ENCODE results near the gene PLD4. TPM values are rescaled to one million over a fixed set of nuclear protein-coding genes. Genes with fewer than 3 reads are reported as not detected.
"Not testable (repeated sequence)": the region's sequence is repeated elsewhere in the genome, so short reads cannot be mapped to it uniquely, and the experiment has no call there.

The PLD4 gene
- polyA plus RNA-seq, 10 donors = 3.6 to 8.7 (median 4.8) TPM

DNA sequence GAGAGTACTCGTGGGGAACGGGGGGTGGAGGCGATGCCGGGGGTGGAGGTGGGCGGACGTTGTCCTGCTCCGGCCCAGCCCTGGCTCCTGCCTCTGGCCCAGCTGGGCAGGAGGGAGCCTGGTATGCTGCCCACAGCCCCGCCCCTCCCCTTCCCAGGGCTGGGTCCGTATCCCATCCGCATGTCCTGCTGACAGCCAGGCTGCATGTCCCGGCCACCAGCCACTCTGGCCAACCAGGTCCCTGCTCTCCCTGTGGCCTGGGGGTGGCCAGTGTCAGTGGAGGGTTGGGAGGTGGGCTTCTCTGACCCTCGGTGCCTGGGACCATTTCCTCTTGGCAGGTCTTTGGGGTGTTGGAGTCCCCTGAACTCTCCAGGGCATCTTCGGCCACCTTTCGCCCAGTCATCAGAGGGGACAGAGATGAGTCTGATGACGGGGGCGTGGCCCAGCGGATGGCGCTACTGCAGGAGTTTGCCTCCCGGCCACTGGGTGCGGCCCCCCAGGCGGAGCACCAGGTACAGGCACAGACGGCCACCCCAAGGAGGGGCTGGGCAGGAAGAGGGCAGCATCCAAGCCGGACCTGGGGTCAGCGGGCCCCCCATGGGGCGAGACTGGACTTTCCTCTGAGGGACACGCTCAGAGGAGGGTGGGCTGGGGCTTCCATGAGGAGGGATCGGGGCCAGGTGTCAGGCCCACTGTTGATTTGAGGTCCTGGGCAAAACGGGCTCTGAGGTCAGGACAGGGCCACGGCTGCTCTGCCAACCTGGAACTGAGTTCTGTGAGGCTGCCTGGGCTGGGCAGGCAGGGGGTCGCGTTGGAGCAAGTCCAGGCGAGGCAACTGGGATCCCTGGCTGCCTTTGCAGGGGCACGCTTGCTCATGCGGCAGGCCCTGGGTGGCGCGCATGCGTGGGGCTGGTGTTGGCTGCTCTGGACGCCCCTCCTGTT, 39.4 kb upstream of the PLD4 start:
- DNase-seq = no peak

DNA sequence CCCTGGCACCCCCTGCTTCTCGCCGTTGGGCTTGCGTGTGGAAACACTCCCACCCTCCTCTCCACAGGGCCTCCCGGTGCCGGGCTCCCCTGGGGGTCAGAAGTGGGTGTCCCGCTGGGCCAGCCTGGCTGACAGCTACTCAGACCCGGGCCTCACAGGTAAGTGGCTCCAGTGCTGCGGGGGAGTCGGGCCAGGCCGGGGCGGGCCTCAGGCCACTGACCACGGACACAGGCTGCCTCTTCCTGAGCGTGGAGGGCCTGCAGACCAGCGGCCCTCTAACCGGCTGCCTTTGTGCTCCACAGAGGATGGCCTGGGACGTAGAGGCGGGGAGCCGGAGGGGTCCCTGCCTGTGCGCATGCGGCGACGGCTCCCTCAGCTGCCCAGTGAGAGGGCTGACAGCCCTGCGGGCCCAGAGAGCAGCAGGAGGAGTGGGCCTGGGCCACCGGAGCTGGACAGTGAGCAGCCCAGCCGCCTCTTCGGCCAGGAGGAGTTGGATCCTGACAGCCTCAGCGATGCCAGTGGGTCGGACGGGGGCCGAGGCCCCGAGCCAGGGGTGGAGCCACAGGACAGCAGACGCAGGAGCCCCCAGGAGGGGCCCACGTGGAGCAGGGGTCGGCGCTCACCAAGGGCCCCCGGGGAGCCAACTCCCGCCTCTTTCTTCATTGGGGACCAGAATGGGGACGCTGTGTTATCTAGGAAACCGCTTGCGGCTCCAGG, 38.5 kb upstream of the PLD4 start:
- no peak for DNase-seq

DNA sequence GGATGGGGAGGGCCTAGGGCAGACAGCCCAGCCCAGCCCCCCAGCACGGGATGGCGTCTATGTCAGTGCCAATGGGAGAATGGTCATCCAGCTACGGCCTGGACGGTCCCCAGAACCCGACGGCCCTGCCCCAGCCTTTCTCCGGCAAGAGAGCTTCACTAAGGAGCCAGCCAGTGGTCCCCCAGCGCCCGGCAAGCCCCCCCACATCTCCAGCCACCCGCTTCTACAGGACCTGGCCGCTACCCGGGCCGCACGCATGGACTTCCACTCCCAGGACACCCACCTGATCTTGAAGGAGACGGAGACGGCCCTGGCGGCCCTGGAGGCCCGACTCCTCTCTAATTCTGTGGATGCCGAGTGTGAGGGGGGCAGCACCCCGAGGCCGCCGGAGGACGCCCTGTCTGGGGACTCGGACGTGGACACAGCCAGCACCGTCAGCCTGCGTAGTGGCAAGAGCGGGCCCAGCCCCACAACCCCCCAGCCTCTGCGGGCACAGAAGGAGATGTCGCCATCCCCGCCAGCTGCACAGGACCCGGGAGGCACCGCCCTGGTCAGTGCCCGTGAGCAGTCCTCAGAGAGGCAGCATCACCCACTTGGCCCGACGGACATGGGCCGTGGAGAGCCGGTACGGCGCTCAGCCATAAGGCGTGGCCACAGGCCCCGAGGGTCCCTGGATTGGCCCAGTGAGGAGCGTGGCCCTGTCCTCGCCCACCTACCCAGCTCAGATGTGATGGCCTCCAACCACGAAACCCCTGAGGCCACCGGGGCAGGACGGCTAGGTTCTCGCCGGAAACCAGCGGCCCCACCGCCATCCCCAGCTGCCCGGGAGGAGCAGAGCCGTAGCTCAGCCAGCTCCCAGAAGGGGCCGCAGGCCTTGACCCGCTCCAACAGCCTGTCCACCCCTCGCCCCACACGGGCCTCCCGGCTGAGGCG, 37.7 kb upstream of the PLD4 start:
- DNase-seq = no peak

DNA sequence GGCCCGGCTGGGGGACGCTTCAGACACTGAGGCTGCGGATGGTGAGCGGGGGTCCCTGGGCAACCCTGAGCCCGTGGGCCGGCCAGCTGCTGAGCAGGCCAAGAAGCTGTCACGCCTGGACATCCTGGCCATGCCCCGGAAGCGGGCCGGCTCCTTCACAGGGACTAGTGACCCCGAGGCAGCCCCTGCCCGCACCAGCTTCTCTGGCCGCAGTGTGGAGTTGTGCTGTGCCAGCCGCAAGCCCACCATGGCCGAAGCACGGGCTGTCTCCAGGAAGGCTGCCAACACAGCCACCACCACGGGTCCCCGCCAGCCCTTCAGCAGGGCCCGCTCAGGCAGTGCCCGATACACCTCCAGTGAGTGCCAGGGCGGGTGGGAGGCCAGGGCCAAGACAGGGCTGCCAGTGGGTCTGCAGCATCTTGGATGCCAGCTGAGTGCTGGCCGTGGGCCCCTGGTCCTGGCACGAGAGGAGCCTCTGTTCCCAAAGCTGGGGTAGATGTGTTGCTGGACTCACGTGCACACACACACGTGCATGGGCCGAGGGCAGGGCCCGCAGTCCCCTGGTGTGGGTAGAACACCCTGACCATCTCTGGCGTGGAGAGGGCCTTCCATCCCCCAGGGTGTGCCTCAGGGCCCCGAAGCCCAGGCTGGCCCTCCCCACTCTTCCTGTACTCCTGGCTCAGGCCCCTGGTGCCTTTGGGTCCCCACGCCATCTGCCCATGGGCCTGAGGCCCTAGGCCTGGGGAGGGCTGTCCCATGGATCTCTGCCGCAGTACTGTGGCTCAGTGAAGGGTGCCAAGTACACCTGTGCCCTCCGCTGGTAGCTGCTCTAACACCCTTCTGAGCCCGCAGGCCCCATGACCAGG, 36.8 kb upstream of the PLD4 start:
- DNase-seq = no peak

DNA sequence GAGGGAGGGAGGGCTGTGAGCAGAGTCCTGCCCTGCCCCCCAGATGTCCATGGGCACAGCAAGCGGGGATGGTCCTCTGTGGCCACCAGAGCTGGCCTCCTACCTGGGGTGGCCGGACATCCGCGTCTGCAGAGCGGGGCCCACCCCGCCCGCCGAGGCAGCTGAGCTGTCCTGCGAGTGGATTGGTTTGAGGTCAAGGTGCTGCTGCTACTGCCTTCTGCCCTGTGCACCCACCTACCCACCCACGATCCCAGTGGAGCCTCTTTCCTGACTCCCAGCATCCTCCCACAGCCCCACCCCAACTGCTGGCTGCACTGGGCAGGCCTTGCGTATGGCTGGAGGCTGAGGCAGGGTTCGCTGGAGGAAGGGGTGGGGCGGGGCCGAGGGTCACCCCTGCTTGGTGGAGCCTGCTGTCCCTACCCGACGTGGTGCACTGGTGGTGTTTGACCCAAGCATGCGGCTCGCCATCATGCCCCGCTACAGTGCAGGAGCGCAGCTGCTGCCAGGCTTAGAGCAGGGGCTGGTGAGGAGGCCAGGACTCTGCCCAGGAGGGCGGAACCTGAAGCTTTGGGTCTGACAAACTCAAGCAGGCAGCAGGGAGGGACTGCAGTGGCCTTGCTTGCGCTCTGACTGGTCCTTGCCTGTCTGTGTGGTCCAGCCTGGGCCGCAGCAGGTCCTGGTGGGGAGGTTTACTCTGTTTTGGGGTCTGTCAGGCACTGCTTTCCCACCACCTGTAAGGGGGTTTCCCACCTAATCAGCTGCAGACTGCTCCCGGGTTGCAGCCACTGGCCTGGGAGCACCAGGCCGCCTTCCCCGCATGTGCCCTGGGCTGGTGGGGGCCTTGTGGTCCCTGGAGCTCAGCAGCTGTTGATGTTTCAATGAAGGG, 35.9 kb upstream of the PLD4 start:
- no peak for DNase-seq

DNA sequence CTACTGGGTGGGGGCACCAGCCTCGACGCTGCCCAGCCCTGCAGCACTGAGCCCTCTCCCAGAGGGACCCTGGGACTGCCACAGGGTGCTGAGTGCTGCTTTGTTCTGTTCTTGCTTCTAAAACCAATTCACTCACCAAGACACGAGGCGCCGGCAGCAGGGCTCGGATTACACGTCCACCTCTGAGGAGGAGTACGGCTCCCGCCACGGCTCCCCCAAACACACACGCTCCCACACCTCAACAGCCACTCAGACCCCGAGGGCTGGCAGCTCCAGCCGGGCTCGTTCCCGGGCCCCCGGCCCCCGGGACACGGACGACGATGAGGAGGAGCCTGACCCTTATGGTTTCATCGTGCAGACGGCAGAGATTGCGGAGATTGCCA, 35.3 kb upstream of the PLD4 start:
- no peak for DNase-seq

DNA sequence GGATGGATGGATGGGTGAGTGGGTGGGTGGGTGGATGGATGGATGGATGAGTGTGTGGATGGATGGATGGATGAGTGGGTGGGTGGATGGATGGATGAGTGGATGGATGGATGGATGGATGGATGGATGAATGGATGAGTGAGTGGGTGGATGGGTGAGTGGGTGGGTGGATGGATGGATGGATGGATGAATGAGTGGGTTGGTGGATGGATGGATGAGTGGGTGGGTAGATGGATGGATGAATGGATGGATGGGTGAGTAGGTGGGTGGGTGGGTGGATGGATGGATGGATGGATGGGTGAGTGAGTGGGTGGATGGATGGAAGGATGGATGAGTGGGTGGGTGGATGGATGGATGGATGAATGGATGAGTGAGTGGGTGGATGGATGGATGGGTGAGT, 34.4 kb upstream of the PLD4 start:
- not testable (repeated sequence) for DNase-seq

DNA sequence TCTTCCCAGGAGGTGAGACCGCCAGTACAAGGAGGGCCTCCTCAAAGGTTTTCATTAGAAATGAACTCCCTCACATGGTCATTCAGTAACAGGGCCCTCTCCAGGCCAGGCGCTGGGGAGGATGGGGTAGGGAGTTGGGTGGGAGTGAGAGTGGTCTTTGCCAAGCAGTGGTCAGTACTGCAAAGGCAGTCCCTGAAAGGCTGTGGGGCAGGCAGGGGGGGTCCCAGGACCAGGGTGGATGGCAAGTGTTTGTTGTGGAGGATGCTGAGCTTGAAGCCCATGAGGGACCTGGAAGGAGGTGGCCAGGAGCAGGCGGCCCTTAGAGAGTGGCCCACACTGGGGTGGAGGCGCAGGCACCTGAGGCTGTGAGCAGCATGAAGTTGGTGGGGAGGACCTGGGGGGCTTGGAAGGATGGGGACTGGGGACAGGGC, 33.5 kb upstream of the PLD4 start:
- DNase-seq = peak in 1 of 3 donors; percentile 4

DNA sequence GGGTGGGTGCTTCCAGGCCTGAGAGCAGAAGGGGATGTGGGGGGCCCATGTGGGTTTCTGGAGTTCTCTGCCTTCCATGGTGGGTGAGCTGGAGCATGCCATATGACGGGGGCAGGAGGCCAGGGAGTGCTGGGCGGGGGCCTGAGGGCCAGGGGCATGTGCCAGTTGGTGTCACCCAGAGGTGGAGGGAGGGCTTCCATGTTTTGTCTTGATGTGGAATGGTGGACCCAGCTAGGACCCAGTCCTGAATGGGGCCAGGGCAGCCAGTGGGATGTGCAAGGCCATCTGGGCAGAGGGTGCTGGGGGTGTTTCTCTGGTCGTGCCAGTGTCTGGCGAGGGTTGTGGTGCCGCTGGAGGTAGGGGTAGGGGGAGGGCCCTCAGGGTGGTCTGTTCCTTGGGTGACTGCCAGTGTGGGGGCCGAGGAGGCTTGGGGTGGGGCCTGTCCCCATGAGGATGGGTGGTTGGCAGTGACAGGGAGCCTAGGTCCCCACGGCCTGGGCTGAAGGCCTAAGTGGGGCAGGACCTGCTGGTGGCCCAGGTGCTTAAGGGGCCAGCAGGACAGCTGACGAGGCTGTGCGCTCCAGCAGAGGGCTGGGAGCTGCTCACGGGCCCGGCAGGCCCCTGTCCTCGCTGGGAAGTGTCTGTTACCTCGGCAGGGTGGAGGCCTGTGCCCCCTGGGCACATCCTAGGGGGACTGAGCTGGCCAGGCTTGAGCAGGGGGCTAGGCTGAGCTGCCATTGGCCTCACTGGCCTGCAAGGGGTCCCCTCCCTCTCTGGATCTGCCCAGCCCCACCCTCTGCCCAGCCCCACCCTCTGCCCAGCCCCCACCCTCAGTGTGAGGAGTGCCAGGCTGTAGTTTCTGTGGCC, 32.8 kb upstream of the PLD4 start:
- peak in 1 of 3 donors; percentile 3 for DNase-seq

DNA sequence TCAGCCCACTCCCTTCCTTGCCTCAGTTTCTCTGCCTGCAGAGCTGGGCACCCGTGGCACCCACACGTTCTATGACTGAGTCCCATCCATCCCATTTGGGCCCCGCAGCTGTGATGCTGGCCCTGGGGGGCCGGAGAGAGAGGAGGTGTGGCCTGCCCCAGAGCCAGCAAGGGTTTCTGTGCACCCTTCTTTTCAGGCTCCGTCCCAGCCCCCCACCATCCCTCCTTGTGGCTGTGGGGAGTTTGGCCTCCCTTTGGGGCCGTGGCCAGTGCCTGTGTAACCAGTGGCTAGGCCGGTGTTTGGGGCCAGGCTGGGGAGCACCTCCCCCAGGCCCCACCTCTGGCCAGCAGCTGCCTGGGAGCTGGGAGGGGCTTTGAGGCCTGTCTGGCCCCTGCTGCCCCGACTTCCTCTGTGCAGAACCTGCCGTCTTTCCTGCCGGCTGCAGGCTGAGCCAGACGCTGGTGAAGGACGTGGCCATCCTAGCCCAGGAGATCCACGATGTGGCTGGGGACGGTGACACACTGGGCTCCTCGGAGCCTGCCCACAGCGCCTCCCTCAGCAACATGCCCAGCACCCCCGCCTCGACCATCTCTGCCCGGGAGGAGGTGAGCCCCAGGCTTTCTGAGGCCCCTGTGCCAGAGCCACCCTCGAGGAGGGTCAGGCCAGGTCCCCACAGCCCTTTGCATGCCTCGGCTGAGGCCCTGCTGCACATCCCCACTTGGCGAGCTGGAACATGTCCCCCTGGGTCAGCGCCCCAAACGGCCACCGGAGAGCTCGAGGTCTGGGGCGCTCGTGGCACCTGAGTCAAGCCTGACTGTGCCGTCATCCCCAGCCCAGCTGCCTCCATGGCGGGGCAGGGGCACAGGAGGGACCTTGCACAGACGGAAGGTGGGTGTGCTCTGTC, 31.9 kb upstream of the PLD4 start:
- peak in 1 of 3 donors; percentile 16 for DNase-seq

DNA sequence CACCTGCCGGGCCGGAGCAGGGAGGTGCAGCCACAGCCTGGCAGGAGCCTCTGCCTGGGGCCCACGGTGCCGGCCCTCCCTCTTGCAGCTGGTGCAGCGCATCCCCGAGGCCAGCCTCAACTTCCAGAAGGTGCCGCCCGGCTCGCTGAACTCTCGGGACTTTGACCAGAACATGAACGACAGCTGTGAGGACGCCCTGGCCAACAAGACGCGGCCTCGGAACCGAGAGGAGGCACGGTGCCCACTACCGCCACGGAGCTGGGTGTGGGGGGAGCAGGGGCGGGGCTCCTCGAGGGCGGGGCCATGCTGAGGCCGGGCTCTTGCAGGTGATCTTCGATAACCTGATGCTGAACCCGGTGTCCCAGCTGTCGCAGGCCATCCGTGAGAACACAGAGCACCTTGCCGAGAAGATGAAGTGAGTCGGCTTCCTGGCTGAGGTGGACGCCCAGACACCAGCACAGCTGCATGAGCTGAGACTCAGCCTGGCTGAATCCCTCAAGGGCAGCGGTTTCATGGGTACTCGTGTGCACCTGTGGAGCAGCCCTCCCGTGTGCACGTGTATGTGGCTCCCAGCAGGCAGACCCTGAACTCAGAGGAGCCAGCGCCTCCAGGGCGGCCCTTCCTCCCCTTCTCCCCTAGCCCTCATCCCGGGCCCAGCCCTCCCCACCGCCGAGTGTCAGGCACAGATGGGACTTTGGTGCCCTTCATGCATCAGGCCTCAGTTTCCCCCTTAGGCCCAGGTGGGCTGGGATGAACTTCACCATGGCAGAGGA, 31.1 kb upstream of the PLD4 start:
- DNase-seq = peak in 1 of 3 donors; percentile 8

DNA sequence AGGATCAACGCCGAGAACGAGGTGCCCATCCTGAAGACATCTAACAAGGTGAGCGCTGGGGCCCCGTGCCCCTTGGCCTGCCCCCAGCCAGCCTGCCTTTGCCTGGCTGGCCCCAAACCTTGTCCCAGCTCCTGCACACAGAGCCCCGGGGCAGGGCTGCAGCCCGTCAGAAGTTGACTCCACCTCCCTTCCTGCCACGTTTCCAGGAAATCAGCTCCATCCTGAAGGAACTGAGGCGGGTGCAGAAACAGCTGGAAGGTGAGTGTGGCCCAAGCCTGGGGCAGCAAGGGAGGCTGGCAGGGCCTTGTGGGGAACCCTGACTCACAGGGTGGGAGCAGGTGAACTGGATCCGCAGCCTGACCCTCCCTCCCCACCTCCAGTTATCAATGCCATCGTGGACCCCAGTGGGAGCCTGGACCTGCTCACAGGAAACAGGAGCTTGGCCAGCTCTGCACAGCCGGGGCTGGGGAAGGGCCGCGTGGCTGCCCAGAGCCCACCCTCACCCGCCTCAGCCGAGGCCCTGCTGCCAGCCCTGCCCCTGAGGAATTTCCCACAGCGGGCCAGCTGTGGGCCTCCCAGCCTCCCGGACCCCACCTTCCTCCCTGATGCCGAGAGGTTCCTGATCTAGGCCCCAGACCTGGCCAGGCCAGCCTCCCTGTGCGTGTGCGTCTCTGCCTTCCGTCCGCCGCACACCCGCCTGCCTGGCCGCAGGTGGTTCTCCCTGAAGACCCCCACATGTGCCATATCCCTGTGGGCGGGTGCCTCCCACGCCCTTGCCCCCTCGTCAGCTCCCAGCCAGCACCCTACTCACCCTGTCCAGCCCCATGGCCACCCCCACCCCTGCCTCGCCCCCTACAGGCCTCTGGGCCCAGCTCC, 30.1 kb upstream of the PLD4 start:
- DNase-seq = no peak

DNA sequence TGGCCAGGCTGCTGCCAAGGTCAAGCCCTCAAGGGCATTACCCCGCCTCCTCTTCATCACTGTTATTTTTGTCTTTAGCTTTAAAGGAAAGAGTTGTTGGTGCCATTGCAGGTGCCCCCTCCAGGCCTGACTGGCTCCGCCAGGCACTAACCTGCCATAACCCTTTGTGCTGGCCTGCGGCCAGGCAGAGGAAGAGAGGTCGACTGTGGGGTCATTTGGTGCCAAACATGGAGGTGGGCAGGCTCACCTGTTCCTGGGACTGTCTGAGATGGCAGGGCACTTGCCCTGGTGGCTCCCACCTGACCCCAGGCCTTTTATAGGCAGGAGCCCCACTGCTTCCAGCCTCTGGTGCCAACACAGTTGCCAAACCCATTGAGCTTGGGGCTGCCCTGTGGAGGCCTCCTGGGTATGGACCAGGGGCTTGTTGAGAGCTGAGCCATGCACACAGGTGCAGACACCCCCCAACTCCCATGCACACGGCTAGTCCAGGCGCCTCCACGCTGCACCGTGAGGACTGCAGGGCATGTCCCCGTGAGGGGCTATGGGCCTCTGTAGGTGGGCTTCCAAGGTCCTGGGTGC, 29.4 kb upstream of the PLD4 start:
- no peak for DNase-seq

DNA sequence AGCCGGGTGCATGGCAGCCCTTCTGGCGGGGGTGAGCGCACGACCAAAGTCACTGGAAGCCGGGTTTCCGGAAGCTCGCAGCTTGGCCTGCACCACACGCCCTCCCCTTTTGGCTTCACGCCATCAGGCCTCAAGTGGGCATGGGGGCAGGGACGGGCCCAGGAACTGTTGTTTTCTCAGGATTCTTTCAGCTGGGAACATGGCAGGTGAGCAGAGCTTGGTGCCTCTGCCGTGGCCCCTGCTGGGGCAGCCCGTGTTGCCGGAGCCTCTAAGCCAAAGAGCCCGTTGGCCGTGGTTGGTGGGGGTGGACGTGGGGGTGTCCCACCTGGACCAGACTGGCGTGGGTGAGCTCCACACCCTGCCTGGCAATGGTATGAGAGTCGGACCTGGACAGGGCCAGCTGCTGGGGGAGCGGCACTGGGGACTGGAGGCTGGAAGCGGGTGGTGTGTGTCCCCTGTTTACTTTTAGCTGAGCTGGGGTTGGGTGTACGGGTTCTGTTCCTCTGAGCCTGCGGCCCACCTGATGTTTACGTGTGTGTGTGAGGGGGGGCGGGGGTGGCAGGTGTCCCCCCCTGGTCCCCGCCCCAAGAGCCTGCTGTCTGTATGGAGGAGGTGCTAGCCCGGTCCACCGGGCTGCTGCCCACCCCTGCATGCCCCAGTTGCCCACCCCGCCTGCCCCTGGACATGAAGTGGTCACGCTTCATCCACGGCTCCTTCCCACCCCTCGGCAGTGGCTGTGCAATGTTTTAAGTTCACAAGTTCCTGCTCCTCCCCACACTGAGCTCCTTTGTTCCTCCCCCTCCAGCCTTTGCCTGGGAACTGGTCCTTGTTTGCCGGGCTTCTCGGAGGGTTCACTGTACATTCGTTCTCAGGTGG, 28.7 kb upstream of the PLD4 start:
- DNase-seq = no peak
